Ovary (tissue), 9 donors: Measurements from ENCODE around the gene SLCO3A1. TPM values are rescaled to one million over a fixed set of nuclear protein-coding genes. Genes with fewer than 3 reads are reported as not detected.

Experiments used
- DNase-seq, 5 donors: peaks; one replicate each; pipeline ENCODE4 v3.0.0-alpha.2; 2019 to 2020
- H3K27ac ChIP-seq, 2 donors: fragments of 200-600 bp; one replicate each; pipeline versions ENCODE4 v1.5.1 to v1.8.0; 2019 to 2022
- H3K27me3 ChIP-seq: fragments of 200-600 bp; one replicate; pipeline ENCODE4 v1.8.0; 2022
- H3K36me3 ChIP-seq: fragments of 200-600 bp; sonication (generic); one replicate; pipeline ENCODE4 v1.5.1; 2019
- H3K4me1 ChIP-seq: one replicate; pipeline ENCODE4 v1.8.1; 2013; ENCODE audit warnings: mild to moderate bottlenecking, moderate library complexity; ENCODE audit not compliant: insufficient read depth
- H3K4me3 ChIP-seq: fragments of 200-600 bp; sonication (generic); one replicate; pipeline ENCODE4 v1.5.1; 2017
- H3K9me3 ChIP-seq, 2 donors: fragments of 200-600 bp in 1 of 2; sonication (generic) in 1 of 2; one replicate each; pipeline versions ENCODE4 v1.5.1 to v1.8.1; 2013 to 2019; ENCODE audit warnings: mild to moderate bottlenecking in 1 of 2, moderate library complexity in 1 of 2
- EP300 ChIP-seq: sonication (generic); formaldehyde crosslinking; IDR thresholded peaks from one replicate; pipeline ENCODE4 v1.6.1; 2017; ENCODE audit warnings: antibody characterized with exemption
- POLR2A ChIP-seq: fragments of 450-650 bp; IDR thresholded peaks from one replicate; pipeline ENCODE4 v1.6.1; 2017; ENCODE audit warnings: antibody characterized with exemption, mild to moderate bottlenecking, moderate library complexity
- WGBS, 3 donors: extraction: QIAGEN DNeasy Blood & Tissue Kit in 1 of 3; methylation state at CpG; one replicate each; pipeline versions ENCODE4 v1.1.5 to v1.1.7; 2013 to 2017; 5-methylcytosine and 5-hydroxymethylcytosine counted together
- intact Hi-C, 4 donors: fragments of 100-400 bp; cut with DNase I; formaldehyde crosslinking; loops; one replicate each; pipeline versions ENCODE4 v1.11.0 to v1.15.1; 2022 to 2023
- polyA plus RNA-seq, 2 donors: library from polyadenylated mRNA; stranded (reverse); fragments of 200-250 nt in 1 of 2; fragments of 350-450 nt in 1 of 2; fragmentation: Illumina TruSeq in 1 of 2; extraction: RNeasy Lipid Tissue Mini Kit (QIAGEN cat#74804) in 1 of 2; gene quantifications; one replicate each; pipeline ENCODE4 v1.2.3, GENCODE V29; 2013 to 2014
- total RNA-seq, 7 donors: library from RNA; depleted of rRNA in 2 of 7; stranded (reverse); fragments of >200 nt in 2 of 7; fragmentation: NEBNext Ultra II Directional in 3 of 7; extraction: Animal tissue kit (Norgen Biotek cat#: 25700) in 3 of 7; gene quantifications; one replicate each; pipeline versions ENCODE4 v1.1.0 to v1.2.4, GENCODE V29; 2016 to 2023
- TF ChIP-seq, protein P1 (sequence below), 3 donors: fragments of 450-650 bp in 2 of 3; fragments of 200-600 bp in 1 of 3; IDR thresholded peaks; one replicate each; pipeline versions ENCODE4 v1.5.1 to v1.8.0; 2016 to 2022; ENCODE audit warnings: antibody characterized with exemption in 3 of 3, mild to moderate bottlenecking in 1 of 3
- donor health status: DM: no; HTN: no; CAD: no; lungs with moderate emphysema.
- donor health status: DM: no; HTN: no; CAD: no.
- donor health status: Bipolar disorder and iron deficiency.
- donor health status: DM: yes; HTN: yes; CAD: no.
- donor health status: DM: no; HTN: no; CAD: no.
- donor health status: DM: yes; HTN: yes; CAD: no.

SLCO3A1 gene
- total and polyA plus RNA-seq, 9 donors: 5.0 to 20.0 (median 12.5) TPM

DNA sequence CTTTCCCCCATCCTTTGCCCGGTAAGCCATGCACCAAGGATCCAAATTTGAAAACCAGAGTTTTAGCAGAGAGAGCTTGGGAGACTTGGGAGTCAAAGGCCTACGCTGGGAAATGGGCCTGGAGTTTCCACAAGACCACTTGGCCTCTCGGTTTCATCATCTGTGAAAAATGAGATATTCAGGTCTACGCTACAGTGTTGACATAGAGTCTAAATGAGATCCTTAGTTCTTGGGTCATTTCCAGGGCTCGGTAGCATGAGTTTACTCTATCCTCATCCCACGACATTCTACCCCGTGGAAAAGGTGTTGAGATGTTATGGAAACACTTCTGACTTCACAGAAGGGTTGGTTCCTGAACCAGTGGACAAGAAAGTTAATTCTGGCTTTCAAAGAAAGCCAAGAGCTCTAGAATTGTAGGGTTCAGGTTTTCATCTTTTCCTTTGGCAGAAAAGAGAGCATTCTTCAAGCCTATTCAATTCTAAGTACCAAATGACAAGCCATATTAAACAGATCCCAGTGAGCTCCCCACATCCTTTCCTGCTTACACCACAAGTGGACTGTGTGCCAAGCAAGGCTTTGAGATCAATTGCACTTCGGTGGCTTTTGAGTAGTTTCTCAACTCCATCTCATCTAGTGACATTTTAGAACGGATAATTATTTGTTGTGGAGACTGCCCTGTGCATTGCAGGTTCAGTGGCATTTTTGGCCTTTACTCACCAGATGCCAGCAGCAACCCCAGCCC is 219.7 kb downstream of the SLCO3A1 start:
- no peak for TF ChIP-seq EP300
- TF ChIP-seq, protein P1, sequence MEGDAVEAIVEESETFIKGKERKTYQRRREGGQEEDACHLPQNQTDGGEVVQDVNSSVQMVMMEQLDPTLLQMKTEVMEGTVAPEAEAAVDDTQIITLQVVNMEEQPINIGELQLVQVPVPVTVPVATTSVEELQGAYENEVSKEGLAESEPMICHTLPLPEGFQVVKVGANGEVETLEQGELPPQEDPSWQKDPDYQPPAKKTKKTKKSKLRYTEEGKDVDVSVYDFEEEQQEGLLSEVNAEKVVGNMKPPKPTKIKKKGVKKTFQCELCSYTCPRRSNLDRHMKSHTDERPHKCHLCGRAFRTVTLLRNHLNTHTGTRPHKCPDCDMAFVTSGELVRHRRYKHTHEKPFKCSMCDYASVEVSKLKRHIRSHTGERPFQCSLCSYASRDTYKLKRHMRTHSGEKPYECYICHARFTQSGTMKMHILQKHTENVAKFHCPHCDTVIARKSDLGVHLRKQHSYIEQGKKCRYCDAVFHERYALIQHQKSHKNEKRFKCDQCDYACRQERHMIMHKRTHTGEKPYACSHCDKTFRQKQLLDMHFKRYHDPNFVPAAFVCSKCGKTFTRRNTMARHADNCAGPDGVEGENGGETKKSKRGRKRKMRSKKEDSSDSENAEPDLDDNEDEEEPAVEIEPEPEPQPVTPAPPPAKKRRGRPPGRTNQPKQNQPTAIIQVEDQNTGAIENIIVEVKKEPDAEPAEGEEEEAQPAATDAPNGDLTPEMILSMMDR (IDR thresholded peaks at IDR 0.05): no peak
- TF ChIP-seq POLR2A: no peak
- no peak overlapping the region for H3K4me3 ChIP-seq
- H3K27ac ChIP-seq: no peak overlapping the region
- no peaks in the 10 kb centered on the region for H3K9me3 ChIP-seq
- H3K27me3 ChIP-seq: no peaks in the 10 kb centered on the region
- 81 to 88% (median 87%) methylated on average over 9 of the region's 9 CpGs for WGBS, 3 donors
- intact Hi-C loops: loop anchor here in 3 of 4 donors (5.0 to 10.0 kb wide), 4 partner anchors 218 to 768 kb away; partner anchors contain the start of gene SLCO3A1 (in 2 of the 3)
- no peak for DNase-seq
- H3K4me1 ChIP-seq: peaks cover 4% of the 10 kb centered on the region
- no peaks in the 10 kb centered on the region for H3K36me3 ChIP-seq

DNA sequence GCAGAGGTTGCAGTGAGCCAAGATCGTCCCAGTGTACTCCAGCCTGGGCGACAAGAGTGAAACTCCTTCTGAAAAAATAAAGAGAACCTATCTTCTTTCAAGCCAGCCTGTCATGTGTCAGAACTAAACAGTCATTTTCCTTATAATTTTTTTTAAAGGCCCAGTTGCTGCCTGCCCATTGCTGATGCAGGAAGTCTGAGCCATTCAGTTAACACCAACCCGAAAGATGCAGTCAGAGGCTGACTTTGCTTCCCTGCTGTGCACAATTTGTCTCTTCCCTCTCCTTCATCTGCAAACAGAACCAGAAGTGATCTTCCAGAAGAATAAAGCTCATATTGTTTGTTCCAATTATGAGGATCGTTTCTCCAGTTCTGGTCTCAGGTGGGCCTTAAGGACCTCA is 220.6 kb downstream of the SLCO3A1 start:
- no peaks in the 10 kb centered on the region for H3K36me3 ChIP-seq
- H3K4me3 ChIP-seq: no peak overlapping the region
- no peak for DNase-seq
- WGBS, 3 donors: 87 to 90% (median 87%) methylated on average over 4 of the region's 4 CpGs
- TF ChIP-seq POLR2A: no peak
- TF ChIP-seq, protein P1 (IDR thresholded peaks at IDR 0.05): no peak
- TF ChIP-seq EP300: no peak
- intact Hi-C loops: loop anchor here in 3 of 4 donors (5.0 to 10.0 kb wide), 4 partner anchors 219 to 769 kb away; partner anchors contain the start of gene SLCO3A1 (in 2 of the 3)
- H3K27me3 ChIP-seq: no peaks in the 10 kb centered on the region
- no peaks in the 10 kb centered on the region for H3K9me3 ChIP-seq
- peaks cover 3% of the 10 kb centered on the region for H3K4me1 ChIP-seq
- H3K27ac ChIP-seq: no peak overlapping the region

DNA sequence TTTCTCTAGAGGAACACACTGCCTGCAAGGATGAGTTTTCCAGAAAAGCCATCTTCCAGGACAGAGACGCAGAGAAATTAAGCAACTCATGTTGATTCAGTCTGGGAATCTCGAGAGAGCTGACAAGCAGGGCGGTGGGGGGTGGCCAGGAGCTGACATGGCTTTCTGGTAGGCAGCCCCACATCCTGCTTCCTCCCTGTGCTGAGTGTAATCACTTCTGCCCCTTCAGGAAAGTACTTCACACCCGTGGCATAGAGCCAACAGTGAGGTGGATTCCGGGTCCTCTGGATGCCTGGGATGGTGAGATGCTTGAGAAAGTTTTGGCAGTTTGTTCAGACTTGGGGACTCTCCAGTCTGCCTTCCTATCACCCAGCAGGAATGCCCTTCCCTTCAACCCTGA is 221.1 kb downstream of the SLCO3A1 start:
- no peak overlapping the region for H3K4me3 ChIP-seq
- H3K9me3 ChIP-seq: no peaks in the 10 kb centered on the region
- H3K36me3 ChIP-seq: no peaks in the 10 kb centered on the region
- no peak for DNase-seq
- intact Hi-C loops: loop anchor here in 3 of 4 donors (5.0 to 10.0 kb wide), 5 partner anchors 220 to 772 kb away; partner anchors contain the start of gene SLCO3A1 (in 2 of the 3)
- TF ChIP-seq, protein P1 (IDR thresholded peaks at IDR 0.05): no peak
- no peak for TF ChIP-seq EP300
- TF ChIP-seq POLR2A: no peak
- no peaks in the 10 kb centered on the region for H3K27me3 ChIP-seq
- WGBS, 3 donors: 52 to 55% (median 55%) methylated on average over 5 of the region's 5 CpGs
- H3K27ac ChIP-seq: no peak overlapping the region
- H3K4me1 ChIP-seq: no peaks in the 10 kb centered on the region

DNA sequence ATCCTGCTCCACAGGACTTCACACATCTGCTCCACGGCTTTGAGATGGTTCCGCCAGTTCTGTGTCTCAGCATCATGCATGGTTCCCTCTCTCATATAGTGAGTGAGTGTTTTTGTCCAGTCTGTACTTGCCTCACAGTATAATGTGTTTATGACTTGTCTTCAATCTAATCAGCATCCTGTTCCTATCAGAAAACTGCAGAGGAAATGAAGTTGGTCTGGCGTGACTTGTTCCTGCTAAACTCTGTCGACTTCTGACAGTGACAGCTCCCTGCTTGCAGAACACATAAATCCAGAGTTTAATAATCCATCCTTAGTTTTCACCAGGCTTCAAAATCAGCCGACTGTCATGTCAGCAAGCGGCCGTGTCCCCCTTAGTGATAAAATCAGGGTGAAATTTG is 222.3 kb downstream of the SLCO3A1 start:
- Histone ChIP-seq H3K27ac (no peak overlapping the region), H3K9me3 (no peaks in the 10 kb centered on the region), H3K4me1 (no peaks in the 10 kb centered on the region), H3K27me3 (no peaks in the 10 kb centered on the region), H3K36me3 (no peaks in the 10 kb centered on the region), H3K4me3 (no peak overlapping the region)
- DNase-seq: no peak
- 77 to 81% (median 79%) methylated on average over 7 of the region's 7 CpGs for WGBS, 3 donors
- TF ChIP-seq, protein P1 (IDR thresholded peaks at IDR 0.05): no peak
- no peak for TF ChIP-seq POLR2A
- TF ChIP-seq EP300: no peak
- intact Hi-C loops: loop anchor here in 3 of 4 donors (5.0 to 10.0 kb wide), 4 partner anchors 221 to 773 kb away; partner anchors contain the start of gene SLCO3A1 (in 1 of the 3)
